K562 treated with DMSO at 1 percent for 48 hours (cell line): ENCODE results near the gene CBLN1. TPM values are rescaled to one million over a fixed set of nuclear protein-coding genes. Genes with fewer than 3 reads are reported as not detected.

Experiments
- total RNA-seq: library from RNA; unstranded; fragments of 300-600 nt; gene quantifications from 2 replicates; pipeline ENCODE4 v1.2.3, GENCODE V29; 2022; ENCODE audit warnings: low replicate concordance; ENCODE audit errors: extremely low read depth

CBLN1 gene
- not detected in 2 replicates for total RNA-seq

DNA sequence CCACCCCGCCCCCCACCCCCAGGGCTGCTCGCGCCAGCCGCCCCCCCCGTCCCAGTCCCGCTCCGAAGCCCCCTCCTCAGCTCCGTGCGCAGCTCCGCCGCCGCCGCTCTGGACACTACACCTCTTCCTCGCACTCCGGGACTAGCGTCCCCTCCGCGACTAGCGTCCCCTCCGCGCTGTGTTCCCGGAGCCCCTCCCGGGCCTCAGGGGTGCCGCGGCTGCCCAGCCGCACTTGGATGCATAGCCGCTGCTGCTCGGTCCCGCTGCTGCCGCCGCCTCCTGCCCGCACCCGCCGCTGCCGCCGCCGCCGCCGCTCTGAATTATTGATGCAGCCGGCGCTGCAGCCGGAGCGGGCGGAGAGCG, at the start of gene CBLN1:
TSS of gene CBLN1 (minus strand) at position 359 of the 363 bp plus-strand sequence. CDS start 373 bp downstream, outside the sequence.

Other genes with a start within 250 kb of the CBLN1 start
- not detected in 2 replicates for gene C16orf78, start 92.0 kb upstream of the CBLN1 start, total RNA-seq